Thoracic aorta (tissue), 2 donors: ENCODE measurements around the gene ZNF600. TPM values are rescaled to one million over a fixed set of nuclear protein-coding genes. Genes with fewer than 3 reads are reported as not detected.
"Not testable (repeated sequence)": the region's sequence is repeated elsewhere in the genome, so short reads cannot be mapped to it uniquely, and the experiment has no call there.

ENCODE experiments used
- ATAC-seq: fragments of 150-250 bp; one replicate; pipeline ENCODE4 v1.8.0; 2017; ENCODE audit warnings: low read depth; ENCODE audit not compliant: insufficient number of reproducible peaks, low FRiP score
- DNase-seq: peaks from one replicate; pipeline ENCODE4 v3.0.0-alpha.2; 2020; ENCODE audit warnings: low spot score
- H3K27ac ChIP-seq, 2 donors: fragments of 200-600 bp; sonication (generic); 1 replicate in 1 of 2; 2 replicates in 1 of 2; pipeline ENCODE4 v1.5.1; 2016; ENCODE audit warnings: mild to moderate bottlenecking in 2 of 2, moderate library complexity in 2 of 2
- H3K27me3 ChIP-seq: fragments of 200-600 bp; sonication (generic); replicated peaks from 2 replicates; pipeline ENCODE4 v1.6.0; 2016; ENCODE audit warnings: mild to moderate bottlenecking; ENCODE audit not compliant: insufficient read depth
- H3K36me3 ChIP-seq: fragments of 200-600 bp; sonication (generic); one replicate; pipeline ENCODE4 v1.5.1; 2016
- H3K4me1 ChIP-seq, 2 donors: fragments of 200-600 bp; sonication (generic); 1 replicate in 1 of 2; 2 replicates in 1 of 2; pipeline versions ENCODE4 v1.5.1 to v1.6.0; 2016; ENCODE audit warnings: low read depth in 2 of 2, mild to moderate bottlenecking in 1 of 2; ENCODE audit not compliant: control insufficient read depth in 1 of 2
- H3K4me3 ChIP-seq: fragments of 200-600 bp; sonication (generic); 2 replicates; pipeline ENCODE4 v1.5.1; 2016; ENCODE audit warnings: mild to moderate bottlenecking
- H3K9me3 ChIP-seq: fragments of 200-600 bp; sonication (generic); 2 replicates; pipeline ENCODE4 v1.5.1; 2016
- CTCF ChIP-seq: fragments of 200-600 bp; sonication (generic); IDR thresholded peaks from one replicate; pipeline ENCODE4 v1.5.1; 2019; ENCODE audit warnings: antibody characterized with exemption
- total RNA-seq, 2 donors: library from RNA; depleted of rRNA; stranded (reverse); fragments of >200 nt; gene quantifications; one replicate each; pipeline versions ENCODE4 v1.1.0 to v1.2.3, GENCODE V29; 2016

The ZNF600 gene
- total RNA-seq: 10 to 100 TPM; 10.4 to 15.2 TPM

GRCh38 chr19:52786464-52787354, at the start of gene ZNF600:
Gene ZNF600, minus strand, starts transcription at chr19:52786791. Its CDS starts 7,903 bp downstream, at chr19:52778888.
- H3K4me1 ChIP-seq, H3K27me3 ChIP-seq, H3K36me3 ChIP-seq, H3K9me3 ChIP-seq: not testable (repeated sequence)
- DNase-seq: peak; percentile 76
- peak; percentile 86 for ATAC-seq
- TF ChIP-seq CTCF: peak; percentile 44
- Histone ChIP-seq H3K4me3 (peak within 1 kb of the TSS; percentile 97), H3K27ac (peak within 1 kb of the TSS; percentile 81 to 90)

GRCh38 chr19:52834289-52834688, 47.7 kb upstream of the ZNF600 start:
- not testable (repeated sequence) for H3K4me1 ChIP-seq, ATAC-seq, DNase-seq, H3K4me3 ChIP-seq, H3K27ac ChIP-seq, H3K27me3 ChIP-seq, H3K36me3 ChIP-seq
- peaks cover 34% of the 10 kb centered on the region for H3K9me3 ChIP-seq

- not testable (repeated sequence) for H3K4me1 ChIP-seq, H3K36me3 ChIP-seq, DNase-seq, H3K27me3 ChIP-seq, H3K4me3 ChIP-seq, H3K27ac ChIP-seq, ATAC-seq
- H3K9me3 ChIP-seq: peaks cover 27% of the 10 kb centered on the region
Measured at GRCh38 chr19:52833541-52833940, 47.0 kb upstream of the ZNF600 start.

GRCh38 chr19:52829866-52830265, 43.3 kb upstream of the ZNF600 start:
- not testable (repeated sequence) for H3K27me3 ChIP-seq, ATAC-seq, H3K36me3 ChIP-seq, H3K4me1 ChIP-seq, H3K9me3 ChIP-seq, H3K4me3 ChIP-seq, H3K27ac ChIP-seq, DNase-seq

- Histone ChIP-seq H3K36me3 (no peaks in the 10 kb centered on the region), H3K27ac (no peak overlapping the region), H3K27me3 (no peaks in the 10 kb centered on the region), H3K9me3 (no peaks in the 10 kb centered on the region), H3K4me1 (no peaks in the 10 kb centered on the region), H3K4me3 (no peak overlapping the region)
- DNase-seq (no peak), ATAC-seq (no peak)
- TF ChIP-seq CTCF: no peak
Measured at GRCh38 chr19:52825765-52826164, 39.2 kb upstream of the ZNF600 start.

GRCh38 chr19:52823676-52824075, 37.1 kb upstream of the ZNF600 start:
- Histone ChIP-seq H3K4me1 (peaks cover 0 to 3% of the 10 kb centered on the region in 2 donors), H3K9me3 (no peaks in the 10 kb centered on the region), H3K36me3 (no peaks in the 10 kb centered on the region), H3K4me3 (no peak overlapping the region), H3K27me3 (no peaks in the 10 kb centered on the region), H3K27ac (no peak overlapping the region)
- DNase-seq (no peak), ATAC-seq (no peak)
- no peak for TF ChIP-seq CTCF

GRCh38 chr19:52821204-52821960, 34.8 kb upstream of the ZNF600 start, which contains the start of gene ZNF28:
Gene ZNF28, minus strand, starts transcription at chr19:52821633. Its CDS starts 3,675 bp downstream, at chr19:52817958.
- Histone ChIP-seq H3K27ac (peak within 1 kb of the TSS; percentile 60 to 61), H3K4me3 (peak within 1 kb of the TSS; percentile 86)
- DNase-seq, H3K36me3 ChIP-seq, H3K9me3 ChIP-seq, H3K4me1 ChIP-seq, H3K27me3 ChIP-seq: not testable (repeated sequence)
- peak; percentile 72 for ATAC-seq

GRCh38 chr19:52820472-52821203, 34.0 kb upstream of the ZNF600 start:
- H3K9me3 ChIP-seq, DNase-seq, ATAC-seq, H3K27me3 ChIP-seq, H3K36me3 ChIP-seq, H3K4me1 ChIP-seq: not testable (repeated sequence)
- H3K27ac ChIP-seq: peak overlapping the region; percentile 60 to 61
- H3K4me3 ChIP-seq: peak overlapping the region; percentile 86
